Measurements from ENCODE around the gene LRRIQ3. TPM values are rescaled to one million over a fixed set of nuclear protein-coding genes. Genes with fewer than 3 reads are reported as not detected.

Gene LRRIQ3
- total RNA-seq, 2 experiments from 2014 or later = 0.63 to 0.90 TPM

Other genes with a start within 250 kb of the LRRIQ3 start
- gene FPGT, start 66 bp upstream of the LRRIQ3 start, total RNA-seq = 10 to 100 TPM in 1 of 2 experiments, 1 to 10 TPM in 1; 9.1 to 11.0 TPM
- gene TNNI3K, start 37.2 kb upstream of the LRRIQ3 start, total RNA-seq = under 1 TPM in 1 of 2 experiments, not detected in 1; 0.43 TPM